ENCODE data around the gene CASK.

DNA sequence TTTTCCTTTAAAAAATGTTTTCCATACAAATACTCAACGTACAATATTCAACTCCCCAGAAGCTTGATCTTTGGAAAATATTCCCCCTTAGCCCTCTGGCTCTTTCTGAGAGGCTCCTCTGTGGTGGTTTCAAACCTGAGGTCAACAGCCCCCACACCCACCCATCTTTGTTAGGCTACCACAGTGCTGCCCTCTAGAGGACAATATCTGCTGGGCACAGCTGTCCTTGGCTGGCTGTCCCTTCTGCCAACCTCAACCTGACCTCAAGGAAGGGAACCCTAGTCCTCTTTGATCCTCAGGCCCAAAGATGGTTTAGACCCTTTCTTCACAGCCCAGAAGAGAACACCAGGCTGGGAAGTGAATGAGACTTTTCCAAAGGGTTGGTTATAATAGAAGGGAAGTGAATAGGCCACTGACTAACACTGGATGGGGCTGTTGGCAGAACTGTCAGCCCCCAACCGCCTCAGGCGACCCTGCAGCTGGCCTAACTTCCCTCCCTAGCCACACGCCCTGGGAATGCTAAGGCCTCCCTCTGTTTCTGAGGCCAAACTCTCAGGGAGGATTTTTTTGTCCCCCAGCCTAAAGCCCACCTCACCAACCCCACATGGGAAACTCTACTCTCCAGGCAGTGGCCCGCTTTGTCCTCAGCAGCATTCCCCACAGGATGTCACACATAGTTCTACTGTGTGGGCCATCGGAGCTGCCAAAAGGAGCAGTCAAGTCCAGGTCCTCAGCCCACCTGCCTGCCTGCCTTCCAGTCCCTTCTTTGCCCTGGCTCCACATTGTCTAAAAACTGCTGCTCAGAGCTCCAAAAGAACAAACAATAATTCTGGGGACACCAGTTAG, 441.9 kb downstream of the CASK start:
- TF ChIP-seq, protein P1, sequence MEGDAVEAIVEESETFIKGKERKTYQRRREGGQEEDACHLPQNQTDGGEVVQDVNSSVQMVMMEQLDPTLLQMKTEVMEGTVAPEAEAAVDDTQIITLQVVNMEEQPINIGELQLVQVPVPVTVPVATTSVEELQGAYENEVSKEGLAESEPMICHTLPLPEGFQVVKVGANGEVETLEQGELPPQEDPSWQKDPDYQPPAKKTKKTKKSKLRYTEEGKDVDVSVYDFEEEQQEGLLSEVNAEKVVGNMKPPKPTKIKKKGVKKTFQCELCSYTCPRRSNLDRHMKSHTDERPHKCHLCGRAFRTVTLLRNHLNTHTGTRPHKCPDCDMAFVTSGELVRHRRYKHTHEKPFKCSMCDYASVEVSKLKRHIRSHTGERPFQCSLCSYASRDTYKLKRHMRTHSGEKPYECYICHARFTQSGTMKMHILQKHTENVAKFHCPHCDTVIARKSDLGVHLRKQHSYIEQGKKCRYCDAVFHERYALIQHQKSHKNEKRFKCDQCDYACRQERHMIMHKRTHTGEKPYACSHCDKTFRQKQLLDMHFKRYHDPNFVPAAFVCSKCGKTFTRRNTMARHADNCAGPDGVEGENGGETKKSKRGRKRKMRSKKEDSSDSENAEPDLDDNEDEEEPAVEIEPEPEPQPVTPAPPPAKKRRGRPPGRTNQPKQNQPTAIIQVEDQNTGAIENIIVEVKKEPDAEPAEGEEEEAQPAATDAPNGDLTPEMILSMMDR (IDR thresholded peaks at IDR 0.05): no peak
- no peak for TF ChIP-seq POLR2A (IDR thresholded peaks at IDR 0.05)

Measured in sigmoid colon (tissue), 3 donors.